ENCODE results near the gene CDH6. TPM values are rescaled to one million over a fixed set of nuclear protein-coding genes. Genes with fewer than 3 reads are reported as not detected.

Gene CDH6
- total and polyA plus RNA-seq, 2 donors (not counting 3 experiments of a cell fraction or from before 2014, with no cell fraction given) = 0.06 TPM; not detected in 1

DNA sequence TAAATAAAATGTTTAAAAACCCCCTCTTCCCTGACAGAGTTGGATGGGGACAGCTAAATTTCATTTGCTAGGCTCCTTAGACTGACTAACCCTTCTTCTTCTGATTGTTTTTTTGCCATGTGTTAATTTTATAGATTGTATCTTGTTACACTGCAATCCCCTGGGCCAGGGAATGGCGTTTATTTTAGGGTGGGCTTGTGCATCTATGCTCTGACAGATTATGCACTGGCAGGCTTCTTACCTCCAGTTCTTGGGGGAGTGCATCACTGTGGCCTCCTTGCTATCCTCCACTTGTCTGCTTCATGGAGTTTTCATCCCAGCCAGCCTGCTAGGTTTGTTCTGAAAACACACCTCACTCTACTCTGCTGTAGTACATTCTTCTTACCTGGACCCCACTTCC lies 178.6 kb downstream of the CDH6 start:
- Histone ChIP-seq H3K9ac (replicated peaks; ENCODE audit: extremely low read depth, insufficient read depth, low read length) (no peak overlapping the region), H3K36me3 (ENCODE audit: control insufficient read depth in 2 of 2, extremely low read depth in 1 of 2, insufficient read depth in 2 of 2, low read length in 2 of 2) (no peaks in the 10 kb centered on the region), H3K9me3 (replicated peaks; ENCODE audit: control insufficient read depth, insufficient read depth, low read length) (no peaks in the 10 kb centered on the region), H3K4me1 (ENCODE audit: control insufficient read depth, extremely low read depth, insufficient read depth, low read length) (no peaks in the 10 kb centered on the region), H3K27me3 (ENCODE audit: control insufficient read depth in 2 of 2, insufficient read depth in 2 of 2, low read length in 2 of 2) (no peaks in the 10 kb centered on the region), H3K4me3 (replicated peaks in 1 of 3; ENCODE audit: insufficient read depth in 1 of 3, low read depth in 1 of 3, low read length in 3 of 3) (no peak overlapping the region), H4K20me1 (replicated peaks; ENCODE audit: control insufficient read depth, extremely low read depth, insufficient read depth, low read length) (no peaks in the 10 kb centered on the region), H3K27ac (ENCODE audit: insufficient read depth, low read depth, low read length) (no peak overlapping the region), H3K9me1 (replicated peaks; ENCODE audit: control insufficient read depth, extremely low read depth, insufficient read depth, low read length) (no peaks in the 10 kb centered on the region), H3K4me2 (ENCODE audit: insufficient read depth, low read length) (no peak overlapping the region), H2AFZ (ENCODE audit: low read depth, low read length) (no peak overlapping the region), H3K79me2 (ENCODE audit: control insufficient read depth, insufficient read depth, low read length) (no peaks in the 10 kb centered on the region)
- POLR2A ChIA-PET = no interaction called here
- FAIRE-seq (no peak), DNase-seq (ENCODE audit: low read depth, low spot score) (no peak)
- no TSS peak for BruUV-seq (replicated peaks)
- no peak for TF ChIP-seq GATA2 (IDR thresholded peaks at IDR 0.05; ENCODE audit: insufficient read depth, insufficient read length, low read depth, low read length)
- TF ChIP-seq JUN (IDR thresholded peaks at IDR 0.05; ENCODE audit: borderline replicate concordance, insufficient read depth, insufficient read length, low read depth) = no peak
- no peak for TF ChIP-seq POLR2A (IDR thresholded peaks at IDR 0.05; ENCODE audit: low read depth, low read length)
- TF ChIP-seq, protein P1, sequence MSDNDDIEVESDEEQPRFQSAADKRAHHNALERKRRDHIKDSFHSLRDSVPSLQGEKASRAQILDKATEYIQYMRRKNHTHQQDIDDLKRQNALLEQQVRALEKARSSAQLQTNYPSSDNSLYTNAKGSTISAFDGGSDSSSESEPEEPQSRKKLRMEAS (IDR thresholded peaks at IDR 0.05; ENCODE audit: insufficient read depth, insufficient read length) = no peak
- TF ChIP-seq EZH2 (IDR thresholded peaks at IDR 0.05; ENCODE audit: borderline replicate concordance, low read depth, low read length, severe bottlenecking) = no peak
- intact Hi-C loops (cut with micrococcal nuclease) = no loop called here
- dilution Hi-C loops (cut with MboI; ENCODE audit: extremely low pct_ligation_motif_present, low sequenced_read_pairs) = no loop called here
- CTCF ChIA-PET = no interaction called here

GRCh38 chr5:31375999-31376720 lies 182.7 kb downstream of the CDH6 start:
- Histone ChIP-seq H3K4me3 (replicated peaks in 1 of 3; ENCODE audit: insufficient read depth in 1 of 3, low read depth in 1 of 3, low read length in 3 of 3) (no peak overlapping the region), H3K4me2 (ENCODE audit: insufficient read depth, low read length) (no peak overlapping the region), H4K20me1 (replicated peaks; ENCODE audit: control insufficient read depth, extremely low read depth, insufficient read depth, low read length) (no peaks in the 10 kb centered on the region), H3K9me1 (replicated peaks; ENCODE audit: control insufficient read depth, extremely low read depth, insufficient read depth, low read length) (no peaks in the 10 kb centered on the region), H2AFZ (ENCODE audit: low read depth, low read length) (no peak overlapping the region), H3K4me1 (ENCODE audit: control insufficient read depth, extremely low read depth, insufficient read depth, low read length) (no peaks in the 10 kb centered on the region), H3K36me3 (ENCODE audit: control insufficient read depth in 2 of 2, extremely low read depth in 1 of 2, insufficient read depth in 2 of 2, low read length in 2 of 2) (no peaks in the 10 kb centered on the region), H3K27me3 (ENCODE audit: control insufficient read depth in 2 of 2, insufficient read depth in 2 of 2, low read length in 2 of 2) (no peaks in the 10 kb centered on the region), H3K9me3 (replicated peaks; ENCODE audit: control insufficient read depth, insufficient read depth, low read length) (no peaks in the 10 kb centered on the region), H3K9ac (replicated peaks; ENCODE audit: extremely low read depth, insufficient read depth, low read length) (no peak overlapping the region), H3K79me2 (ENCODE audit: control insufficient read depth, insufficient read depth, low read length) (no peaks in the 10 kb centered on the region), H3K27ac (ENCODE audit: insufficient read depth, low read depth, low read length) (no peak overlapping the region)
- FAIRE-seq (no peak), DNase-seq (ENCODE audit: low read depth, low spot score) (no peak)
- CTCF ChIA-PET = no interaction called here
- dilution Hi-C loops (cut with MboI; ENCODE audit: extremely low pct_ligation_motif_present, low sequenced_read_pairs) = no loop called here
- no peak for TF ChIP-seq FOS (IDR thresholded peaks at IDR 0.05; ENCODE audit: borderline replicate concordance, insufficient read depth, low read length)
- TF ChIP-seq MYC (IDR thresholded peaks at IDR 0.05; ENCODE audit: low read depth, low read length) = no peak
- TF ChIP-seq POLR2A (IDR thresholded peaks at IDR 0.05; ENCODE audit: low read depth, low read length) = no peak
- TF ChIP-seq POLR2AphosphoS5 (IDR thresholded peaks at IDR 0.05; ENCODE audit: insufficient read depth, low read depth, low read length) = no peak
- no peak for TF ChIP-seq JUN (IDR thresholded peaks at IDR 0.05; ENCODE audit: borderline replicate concordance, insufficient read depth, insufficient read length, low read depth)
- no peak for TF ChIP-seq GATA2 (IDR thresholded peaks at IDR 0.05; ENCODE audit: insufficient read depth, insufficient read length, low read depth, low read length)
- TF ChIP-seq CTCF (IDR thresholded peaks at IDR 0.05; ENCODE audit: extremely low read depth in 1 of 2, insufficient read depth in 1 of 2, low read depth in 1 of 2, low read length in 2 of 2) = no peak
- TF ChIP-seq EZH2 (IDR thresholded peaks at IDR 0.05; ENCODE audit: borderline replicate concordance, low read depth, low read length, severe bottlenecking) = no peak
- TF ChIP-seq, protein P1 (IDR thresholded peaks at IDR 0.05; ENCODE audit: insufficient read depth, insufficient read length) = no peak
- BruUV-seq (replicated peaks) = no TSS peak
- POLR2A ChIA-PET = no interaction called here
- intact Hi-C loops (cut with micrococcal nuclease) = no loop called here
